Trophoblast cell (in vitro differentiated cells and primary cell): ENCODE results near the gene GCM1.
A peak's percentile ranks its signal among the peaks of the same experiment; 100 is the strongest.

Experiments
- DNase-seq, 2 donors: peaks; one replicate each; pipeline ENCODE4 v3.0.0-alpha.2; 2016
- H2AFZ ChIP-seq: 2 replicates; pipeline ENCODE4 v1.6.1; 2013; ENCODE audit warnings: low read length, moderate library complexity, mild to moderate bottlenecking; ENCODE audit not compliant: insufficient read depth, poor library complexity
- H2AK5ac ChIP-seq: 2 replicates; pipeline ENCODE4 v1.6.1; 2013; ENCODE audit warnings: mild to moderate bottlenecking, low read length
- H2BK120ac ChIP-seq: 2 replicates; pipeline ENCODE4 v1.6.1; 2013; ENCODE audit warnings: low read length, mild to moderate bottlenecking, moderate library complexity; ENCODE audit not compliant: insufficient read depth, poor library complexity
- H2BK12ac ChIP-seq: 2 replicates; pipeline ENCODE4 v1.6.1; 2013; ENCODE audit warnings: mild to moderate bottlenecking, low read length, moderate library complexity
- H2BK5ac ChIP-seq: 2 replicates; pipeline ENCODE4 v1.6.1; 2013; ENCODE audit warnings: low read length, low read depth, moderate library complexity, mild to moderate bottlenecking; ENCODE audit not compliant: poor library complexity
- H3K14ac ChIP-seq: 2 replicates; pipeline ENCODE4 v1.6.1; 2013; ENCODE audit warnings: mild to moderate bottlenecking, low read length
- H3K18ac ChIP-seq: 2 replicates; pipeline ENCODE4 v1.6.1; 2013; ENCODE audit warnings: mild to moderate bottlenecking, low read length
- H3K23ac ChIP-seq: 2 replicates; pipeline ENCODE4 v1.6.1; 2013; ENCODE audit warnings: low read length
- H3K27ac ChIP-seq: 2 replicates; pipeline ENCODE4 v1.5.1; 2013; ENCODE audit warnings: low read depth, mild to moderate bottlenecking, inconsistent platforms, low read length, moderate library complexity
- H3K27me3 ChIP-seq: 2 replicates; pipeline ENCODE4 v1.6.1; 2013; ENCODE audit warnings: inconsistent platforms, mild to moderate bottlenecking, low read length, moderate library complexity; ENCODE audit not compliant: insufficient read depth
- H3K36me3 ChIP-seq, 2 experiments: 1 replicate in 1 of 2; 2 replicates in 1 of 2; pipeline ENCODE4 v1.6.1; 2013; ENCODE audit warnings: low read length in 2 of 2, mild to moderate bottlenecking in 2 of 2, moderate library complexity in 1 of 2; ENCODE audit not compliant: insufficient read depth in 2 of 2, control insufficient read depth in 1 of 2
- H3K4ac ChIP-seq: 2 replicates; pipeline ENCODE4 v1.6.1; 2013; ENCODE audit warnings: low read depth, mild to moderate bottlenecking, low read length, moderate library complexity
- H3K4me1 ChIP-seq, 2 experiments: 1 replicate in 1 of 2; 2 replicates in 1 of 2; pipeline ENCODE4 v1.6.1; 2013; ENCODE audit warnings: low read length in 2 of 2, mild to moderate bottlenecking in 2 of 2, moderate library complexity in 1 of 2; ENCODE audit not compliant: insufficient read depth in 2 of 2, control insufficient read depth in 1 of 2
- H3K4me2 ChIP-seq: 2 replicates; pipeline ENCODE4 v1.6.1; 2013; ENCODE audit warnings: inconsistent platforms, mild to moderate bottlenecking, low read length, moderate library complexity
- H3K4me3 ChIP-seq: 2 replicates; pipeline ENCODE4 v1.5.1; 2013; ENCODE audit warnings: mild to moderate bottlenecking, low read depth, low read length, inconsistent platforms
- H3K79me1 ChIP-seq: one replicate; pipeline ENCODE4 v1.6.1; 2013; ENCODE audit warnings: low read length
- H3K79me2 ChIP-seq: 2 replicates; pipeline ENCODE4 v1.6.1; 2013; ENCODE audit warnings: low read length, mild to moderate bottlenecking; ENCODE audit not compliant: control insufficient read depth, insufficient read depth, poor library complexity
- H3K9ac ChIP-seq: 2 replicates; pipeline ENCODE4 v1.6.1; 2013; ENCODE audit warnings: mild to moderate bottlenecking, low read length
- H3K9me3 ChIP-seq: 2 replicates; pipeline ENCODE4 v1.6.1; 2013; ENCODE audit warnings: low read depth, mild to moderate bottlenecking, control low read depth, inconsistent platforms, low read length; ENCODE audit not compliant: insufficient read depth
- H4K12ac ChIP-seq: 2 replicates; pipeline ENCODE4 v1.6.1; 2013; ENCODE audit warnings: low read depth, mild to moderate bottlenecking, low read length, moderate library complexity
- H4K8ac ChIP-seq: 2 replicates; pipeline ENCODE4 v1.6.1; 2013; ENCODE audit warnings: low read depth, mild to moderate bottlenecking, low read length, moderate library complexity
- H4K91ac ChIP-seq: one replicate; pipeline ENCODE4 v1.6.1; 2013; ENCODE audit warnings: low read depth, mild to moderate bottlenecking, low read length, moderate library complexity
- WGBS: extraction: QIAGEN DNeasy Blood & Tissue Kit; methylation state at CpG from one replicate; pipeline ENCODE4 v1.1.7; 2013; ENCODE audit warnings: missing lambda C conversion rate; ENCODE audit not compliant: insufficient read length, insufficient coverage; ENCODE audit errors: extremely low coverage; 5-methylcytosine and 5-hydroxymethylcytosine counted together

Gene GCM1

GRCh38 chr6:53104916-53105315 is 43.7 kb downstream of the GCM1 start:
- H3K4ac ChIP-seq = no peak overlapping the region
- H4K12ac ChIP-seq = no peak overlapping the region
- H2BK120ac ChIP-seq = no peak overlapping the region
- peak overlapping the region; percentile 59 for H3K9ac ChIP-seq
- peaks cover 6% of the 10 kb centered on the region for H3K79me1 ChIP-seq
- H2BK5ac ChIP-seq = no peak overlapping the region
- no peaks in the 10 kb centered on the region for H3K9me3 ChIP-seq
- H3K4me2 ChIP-seq = no peak overlapping the region
- no peak overlapping the region for H2BK12ac ChIP-seq
- H3K23ac ChIP-seq = no peak overlapping the region
- no peaks in the 10 kb centered on the region for H3K27me3 ChIP-seq
- peaks cover 4 to 10% of the 10 kb centered on the region in 2 experiments for H3K36me3 ChIP-seq
- no peak overlapping the region for H3K14ac ChIP-seq
- H2AFZ ChIP-seq = no peak overlapping the region
- no peak overlapping the region for H3K4me3 ChIP-seq
- no peak overlapping the region for H4K8ac ChIP-seq
- no peak overlapping the region for H3K27ac ChIP-seq
- peak in 1 of 2 donors; percentile 67 for DNase-seq
- no peaks in the 10 kb centered on the region for H3K79me2 ChIP-seq
- no peak overlapping the region for H3K18ac ChIP-seq
- H4K91ac ChIP-seq = peak overlapping the region; percentile 13
- peaks cover 0 to 2% of the 10 kb centered on the region in 2 experiments for H3K4me1 ChIP-seq
- H2AK5ac ChIP-seq = no peak overlapping the region

- Histone ChIP-seq H3K4ac (no peak overlapping the region), H3K27me3 (no peaks in the 10 kb centered on the region), H3K79me2 (no peaks in the 10 kb centered on the region), H4K91ac (no peak overlapping the region), H3K36me3 (peaks cover 5 to 10% of the 10 kb centered on the region in 2 experiments), H3K27ac (no peak overlapping the region), H3K14ac (no peak overlapping the region), H3K4me2 (no peak overlapping the region), H3K4me1 (peaks cover 0 to 2% of the 10 kb centered on the region in 2 experiments), H3K9ac (no peak overlapping the region), H2BK12ac (no peak overlapping the region), H3K18ac (no peak overlapping the region), H3K4me3 (no peak overlapping the region), H2BK5ac (no peak overlapping the region), H3K9me3 (no peaks in the 10 kb centered on the region), H4K12ac (no peak overlapping the region), H2BK120ac (no peak overlapping the region), H3K79me1 (peaks cover 6% of the 10 kb centered on the region), H2AK5ac (no peak overlapping the region), H4K8ac (no peak overlapping the region), H3K23ac (no peak overlapping the region), H2AFZ (no peak overlapping the region)
- WGBS = no CpG with 5 or more reads among the region's 3 CpGs
- peak in 1 of 2 donors; percentile 62 for DNase-seq
Observed at GRCh38 chr6:53103993-53104675, 44.5 kb downstream of the GCM1 start.

- H3K36me3 ChIP-seq = peaks cover 11 to 18% of the 10 kb centered on the region in 2 experiments
- H2BK120ac ChIP-seq = no peak overlapping the region
- no peak overlapping the region for H3K4ac ChIP-seq
- H2AK5ac ChIP-seq = no peak overlapping the region
- no peak for DNase-seq
- no peak overlapping the region for H2BK12ac ChIP-seq
- no peak overlapping the region for H3K14ac ChIP-seq
- no peak overlapping the region for H4K12ac ChIP-seq
- WGBS = no CpG with 5 or more reads among the region's 2 CpGs
- no peak overlapping the region for H3K9ac ChIP-seq
- H3K4me3 ChIP-seq = no peak overlapping the region
- no peaks in the 10 kb centered on the region for H3K4me1 ChIP-seq
- no peaks in the 10 kb centered on the region for H3K9me3 ChIP-seq
- no peak overlapping the region for H2AFZ ChIP-seq
- no peaks in the 10 kb centered on the region for H3K79me2 ChIP-seq
- H2BK5ac ChIP-seq = no peak overlapping the region
- H3K23ac ChIP-seq = no peak overlapping the region
- H4K8ac ChIP-seq = no peak overlapping the region
- H3K79me1 ChIP-seq = no peaks in the 10 kb centered on the region
- no peak overlapping the region for H3K4me2 ChIP-seq
- H3K27ac ChIP-seq = no peak overlapping the region
- no peak overlapping the region for H4K91ac ChIP-seq
- no peaks in the 10 kb centered on the region for H3K27me3 ChIP-seq
- no peak overlapping the region for H3K18ac ChIP-seq
Observed at GRCh38 chr6:53101006-53101405, 47.6 kb downstream of the GCM1 start.

GRCh38 chr6:53100561-53100960 is 48.1 kb downstream of the GCM1 start:
- no peak overlapping the region for H3K4me2 ChIP-seq
- no peak overlapping the region for H3K9ac ChIP-seq
- no peak overlapping the region for H3K14ac ChIP-seq
- no peaks in the 10 kb centered on the region for H3K79me1 ChIP-seq
- H4K12ac ChIP-seq = no peak overlapping the region
- H3K27me3 ChIP-seq = no peaks in the 10 kb centered on the region
- no peak overlapping the region for H4K8ac ChIP-seq
- no peak overlapping the region for H3K18ac ChIP-seq
- H2AK5ac ChIP-seq = no peak overlapping the region
- no CpG with 5 or more reads among the region's 2 CpGs for WGBS
- no peak overlapping the region for H3K23ac ChIP-seq
- H3K4me1 ChIP-seq = no peaks in the 10 kb centered on the region
- no peak overlapping the region for H3K4ac ChIP-seq
- H3K27ac ChIP-seq = no peak overlapping the region
- no peak overlapping the region for H3K4me3 ChIP-seq
- H2BK120ac ChIP-seq = no peak overlapping the region
- no peak for DNase-seq
- no peak overlapping the region for H2BK5ac ChIP-seq
- no peaks in the 10 kb centered on the region for H3K9me3 ChIP-seq
- H2BK12ac ChIP-seq = no peak overlapping the region
- H3K79me2 ChIP-seq = no peaks in the 10 kb centered on the region
- peaks cover 11 to 20% of the 10 kb centered on the region in 2 experiments for H3K36me3 ChIP-seq
- no peak overlapping the region for H2AFZ ChIP-seq
- H4K91ac ChIP-seq = no peak overlapping the region
